Measurements from ENCODE around the gene TAB3.

TAB3 gene

GRCh38 chrX:30889147-30890140, at the start of gene TAB3:
TSS of gene TAB3 (minus strand) at chrX:30889254. CDS start at chrX:30859588, 29,666 bp downstream.
- peak; percentile 87 for FAIRE-seq

- FAIRE-seq: no peak
These were observed 49.2 kb upstream of the TAB3 start for GRCh38 chrX:30938295-30938694.

GRCh38 chrX:30935985-30936384, 46.9 kb upstream of the TAB3 start:
- FAIRE-seq: no peak

GRCh38 chrX:30931920-30932319, 42.9 kb upstream of the TAB3 start:
- FAIRE-seq: no peak

GRCh38 chrX:30930679-30931078, 41.6 kb upstream of the TAB3 start:
- no peak for FAIRE-seq

- FAIRE-seq: no peak
These were observed 41.1 kb upstream of the TAB3 start for GRCh38 chrX:30930143-30930542.

- FAIRE-seq: no peak
These were observed 31.2 kb upstream of the TAB3 start for GRCh38 chrX:30920271-30920670.

GRCh38 chrX:30918480-30918879, 29.4 kb upstream of the TAB3 start:
- no peak for FAIRE-seq

GRCh38 chrX:30913492-30913891, 24.4 kb upstream of the TAB3 start:
- no peak for FAIRE-seq

- FAIRE-seq: no peak
These were observed 21.2 kb upstream of the TAB3 start for GRCh38 chrX:30910124-30910860.

- FAIRE-seq: no peak
These were observed 17.7 kb upstream of the TAB3 start for GRCh38 chrX:30906726-30907125.

GRCh38 chrX:30905321-30905720, 16.3 kb upstream of the TAB3 start:
- no peak for FAIRE-seq

- FAIRE-seq: no peak
These were observed 15.6 kb upstream of the TAB3 start for GRCh38 chrX:30904632-30905031.

GRCh38 chrX:30904186-30904585, 15.1 kb upstream of the TAB3 start:
- no peak for FAIRE-seq

- no peak for FAIRE-seq
These were observed 11.2 kb upstream of the TAB3 start for GRCh38 chrX:30900227-30900626.

- no peak for FAIRE-seq
These were observed 9.8 kb upstream of the TAB3 start for GRCh38 chrX:30898886-30899285.

GRCh38 chrX:30895370-30895769, 6.3 kb upstream of the TAB3 start:
- FAIRE-seq: no peak

- FAIRE-seq: no peak
These were observed 4.2 kb upstream of the TAB3 start for GRCh38 chrX:30893206-30893605.

- FAIRE-seq: no peak
These were observed 3.5 kb upstream of the TAB3 start for GRCh38 chrX:30892591-30892990.

GRCh38 chrX:30888526-30889146, 418 bp downstream of the TAB3 start:
- FAIRE-seq: no peak

GRCh38 chrX:30887721-30888120, 1.3 kb downstream of the TAB3 start:
- no peak for FAIRE-seq

- no peak for FAIRE-seq
These were observed 1.8 kb downstream of the TAB3 start for GRCh38 chrX:30887288-30887687.

GRCh38 chrX:30885136-30885535, 3.9 kb downstream of the TAB3 start:
- FAIRE-seq: no peak

- FAIRE-seq: no peak
These were observed 5.9 kb downstream of the TAB3 start for GRCh38 chrX:30883138-30883537.

All from islet of Langerhans (tissue), 1 donor.